Fibroblast of villous mesenchyme (primary cell): ENCODE data around the gene KDM4C. TPM values are rescaled to one million over a fixed set of nuclear protein-coding genes. Genes with fewer than 3 reads are reported as not detected.

Experiments
- DNase-seq: peaks from one replicate; pipeline ENCODE4 v3.0.0-alpha.2; 2010; ENCODE audit warnings: low read depth
- H3K4me3 ChIP-seq: 2 replicates; pipeline ENCODE4 v1.5.1; 2011; ENCODE audit warnings: low read depth, mild to moderate bottlenecking, low read length
- CTCF ChIP-seq: IDR thresholded peaks from 2 replicates; pipeline ENCODE4 v1.5.1; 2012; ENCODE audit warnings: low read depth, mild to moderate bottlenecking, low read length; ENCODE audit not compliant: insufficient read depth
- total RNA-seq: library from RNA; depleted of rRNA; stranded (reverse); fragments of >200 nt; gene quantifications from 2 replicates; pipeline ENCODE4 v1.2.3, GENCODE V29; 2012

Gene KDM4C
- total RNA-seq, 1 donor = 31.1 TPM

- no peak for TF ChIP-seq CTCF
- no peak overlapping the region for H3K4me3 ChIP-seq
- no peak for DNase-seq
Observed at GRCh38 chr9:6917162-6917561, 159.4 kb downstream of the KDM4C start.

GRCh38 chr9:6920041-6920440, 162.3 kb downstream of the KDM4C start:
- TF ChIP-seq CTCF = no peak
- DNase-seq = no peak
- H3K4me3 ChIP-seq = no peak overlapping the region

GRCh38 chr9:6921315-6921714, 163.5 kb downstream of the KDM4C start:
- no peak overlapping the region for H3K4me3 ChIP-seq
- no peak for DNase-seq
- no peak for TF ChIP-seq CTCF

- H3K4me3 ChIP-seq = no peak overlapping the region
- no peak for TF ChIP-seq CTCF
- DNase-seq = no peak
Observed at GRCh38 chr9:6922124-6922676, 164.4 kb downstream of the KDM4C start.

GRCh38 chr9:6922680-6923079, 164.9 kb downstream of the KDM4C start:
- no peak overlapping the region for H3K4me3 ChIP-seq
- DNase-seq = no peak
- TF ChIP-seq CTCF = no peak

- no peak for TF ChIP-seq CTCF
- DNase-seq = no peak
- no peak overlapping the region for H3K4me3 ChIP-seq
Observed at GRCh38 chr9:6923086-6923485, 165.3 kb downstream of the KDM4C start.

- TF ChIP-seq CTCF = no peak
- no peak overlapping the region for H3K4me3 ChIP-seq
- DNase-seq = no peak
Observed at GRCh38 chr9:6924149-6924548, 166.4 kb downstream of the KDM4C start.
